Measurements from ENCODE around the gene PDE4DIP.
"Not testable (repeated sequence)": the region's sequence is repeated elsewhere in the genome, so short reads cannot be mapped to it uniquely, and the experiment has no call there.

The PDE4DIP gene

GRCh38 chr1:148844220-148844619 is at the start of gene PDE4DIP:
PDE4DIP (plus strand) TSS chr1:148844428; CDS start chr1:148844775, 347 bp downstream.
- not testable (repeated sequence) for DNase-seq

- DNase-seq: not testable (repeated sequence)
Observed at GRCh38 chr1:148808268-148808928, 35.8 kb upstream of the PDE4DIP start.

- not testable (repeated sequence) for DNase-seq
Observed at GRCh38 chr1:148808929-148809283, 35.3 kb upstream of the PDE4DIP start.

- not testable (repeated sequence) for DNase-seq
Observed at GRCh38 chr1:148822180-148822579, 22.0 kb upstream of the PDE4DIP start.

- not testable (repeated sequence) for DNase-seq
Observed at GRCh38 chr1:148823822-148824221, 20.4 kb upstream of the PDE4DIP start.

- not testable (repeated sequence) for DNase-seq
Observed at GRCh38 chr1:148825029-148825428, 19.2 kb upstream of the PDE4DIP start.

- not testable (repeated sequence) for DNase-seq
Observed at GRCh38 chr1:148828531-148828930, 15.7 kb upstream of the PDE4DIP start.

GRCh38 chr1:148828962-148829361 is 15.3 kb upstream of the PDE4DIP start:
- not testable (repeated sequence) for DNase-seq

GRCh38 chr1:148829365-148829764 is 14.9 kb upstream of the PDE4DIP start:
- DNase-seq: not testable (repeated sequence)

GRCh38 chr1:148841262-148841661 is 3.0 kb upstream of the PDE4DIP start:
- DNase-seq: not testable (repeated sequence)

- DNase-seq: not testable (repeated sequence)
Observed at GRCh38 chr1:148844651-148845050, 423 bp downstream of the PDE4DIP start.

GRCh38 chr1:148845068-148845467 is 840 bp downstream of the PDE4DIP start:
- DNase-seq: not testable (repeated sequence)

GRCh38 chr1:148850347-148850746 is 6.1 kb downstream of the PDE4DIP start:
- DNase-seq: not testable (repeated sequence)

- not testable (repeated sequence) for DNase-seq
Observed at GRCh38 chr1:148850840-148851239, 6.6 kb downstream of the PDE4DIP start.

- DNase-seq: not testable (repeated sequence)
Observed at GRCh38 chr1:148851684-148852083, 7.5 kb downstream of the PDE4DIP start.

GRCh38 chr1:148853363-148853762 is 9.1 kb downstream of the PDE4DIP start:
- not testable (repeated sequence) for DNase-seq

- DNase-seq: not testable (repeated sequence)
Observed at GRCh38 chr1:148854063-148854462, 9.8 kb downstream of the PDE4DIP start.

- DNase-seq: not testable (repeated sequence)
Observed at GRCh38 chr1:148855367-148855766, 11.1 kb downstream of the PDE4DIP start.

- DNase-seq: not testable (repeated sequence)
Observed at GRCh38 chr1:148860049-148860448, 15.8 kb downstream of the PDE4DIP start.

- DNase-seq: not testable (repeated sequence)
Observed at GRCh38 chr1:148860579-148861259, 16.5 kb downstream of the PDE4DIP start.

GRCh38 chr1:148862590-148862989 is 18.4 kb downstream of the PDE4DIP start:
- not testable (repeated sequence) for DNase-seq

- DNase-seq: not testable (repeated sequence)
Observed at GRCh38 chr1:148868924-148869633, 24.9 kb downstream of the PDE4DIP start.

Data from hypothalamus (tissue), 51 donors.